Lung (tissue), 12 donors: ENCODE measurements around the gene DNAJC30. TPM values are rescaled to one million over a fixed set of nuclear protein-coding genes. Genes with fewer than 3 reads are reported as not detected.

Experiments used
- ATAC-seq: fragments of 200-7000 bp; cut with Tn5 transposase; one replicate; pipeline ENCODE4 v1.9.1; 2020; ENCODE audit warnings: moderate number of reproducible peaks; ENCODE audit not compliant: insufficient read depth, low FRiP score
- DNase-seq, 3 donors: peaks; one replicate each; pipeline ENCODE4 v3.0.0-alpha.2; 2013 to 2017
- H3K27ac ChIP-seq, 2 donors: one replicate each; pipeline ENCODE4 v1.5.1; 2013; ENCODE audit warnings: mild to moderate bottlenecking in 2 of 2, moderate library complexity in 2 of 2, control low read depth in 1 of 2, inconsistent platforms in 1 of 2, low read depth in 1 of 2, low read length in 1 of 2
- H3K27me3 ChIP-seq, 3 donors: one replicate each; pipeline ENCODE4 v1.5.1; 2013; ENCODE audit warnings: low read length in 2 of 3; ENCODE audit not compliant: control insufficient read depth in 3 of 3, insufficient read depth in 3 of 3
- H3K36me3 ChIP-seq, 4 donors: one replicate each; pipeline ENCODE4 v1.5.1; 2013; ENCODE audit warnings: low read length in 4 of 4, mild to moderate bottlenecking in 1 of 4, moderate library complexity in 1 of 4; ENCODE audit not compliant: control insufficient read depth in 4 of 4, insufficient read depth in 4 of 4
- H3K4me1 ChIP-seq, 5 donors: one replicate each; pipeline ENCODE4 v1.5.1; 2013; ENCODE audit warnings: low read length in 5 of 5, mild to moderate bottlenecking in 2 of 5, moderate library complexity in 1 of 5; ENCODE audit not compliant: control insufficient read depth in 5 of 5, insufficient read depth in 5 of 5
- H3K4me3 ChIP-seq: one replicate; pipeline ENCODE4 v1.5.1; 2013; ENCODE audit warnings: mild to moderate bottlenecking, control low read depth, moderate library complexity
- H3K9ac ChIP-seq, 2 donors: one replicate each; pipeline ENCODE4 v1.5.1; 2013; ENCODE audit warnings: low read length in 2 of 2, control low read depth in 1 of 2; ENCODE audit not compliant: insufficient read depth in 1 of 2
- H3K9me3 ChIP-seq, 4 donors: one replicate each; pipeline ENCODE4 v1.5.1; 2013; ENCODE audit warnings: low read length in 3 of 4, mild to moderate bottlenecking in 1 of 4, moderate library complexity in 1 of 4; ENCODE audit not compliant: control insufficient read depth in 4 of 4, insufficient read depth in 3 of 4
- CTCF ChIP-seq: IDR thresholded peaks from 2 replicates; pipeline ENCODE4 v1.5.1; 2012; ENCODE audit warnings: mild to moderate bottlenecking; ENCODE audit errors: control extremely low read depth, extremely low read depth
- WGBS, 2 donors: extraction: QIAGEN DNeasy Blood & Tissue Kit; methylation state at CpG; one replicate each; pipeline ENCODE4 v1.1.7; 2013; 5-methylcytosine and 5-hydroxymethylcytosine counted together
- polyA plus RNA-seq, 2 donors: library from polyadenylated mRNA; stranded (reverse); fragments of 200-250 nt; gene quantifications; one replicate each; pipeline ENCODE4 v1.2.1, GENCODE V29; 2013
- total RNA-seq, 2 donors: library from RNA; depleted of rRNA in 1 of 2; stranded (reverse); fragments of >200 nt in 1 of 2; gene quantifications; one replicate each; pipeline ENCODE4 v1.2.1, GENCODE V29; 2014 to 2021
- donor health status: control.
- donor health status: control.
- donor health status: Bipolar disorder and iron deficiency.
- donor health status: healthy.
- donor health status: DM: yes; HTN: yes; CAD: no.

Gene DNAJC30
- total and polyA plus RNA-seq, 4 donors: 5.3 to 14.4 (median 9.1) TPM

GRCh38 chr7:73703757-73704639 lies 20.7 kb upstream of the DNAJC30 start:
- Histone ChIP-seq H3K4me3 (no peak overlapping the region), H3K4me1 (peaks cover 0 to 11% (median 0%) of the 10 kb centered on the region in 5 donors), H3K36me3 (peaks cover 0 to 18% (median under 1%) of the 10 kb centered on the region in 4 donors), H3K27ac (no peak overlapping the region), H3K9ac (peak overlapping the region in 1 of 2 donors; percentile 1), H3K9me3 (no peaks in the 10 kb centered on the region), H3K27me3 (no peaks in the 10 kb centered on the region)
- TF ChIP-seq CTCF: no peak
- DNase-seq (peak; percentile 81 to 90 (median 83)), ATAC-seq (no peak)
- 29 to 37% methylated on average over 37 to 45 of the region's 45 CpGs for WGBS, 2 donors

GRCh38 chr7:73703225-73703624 lies 20.0 kb upstream of the DNAJC30 start:
- Histone ChIP-seq H3K9me3 (no peaks in the 10 kb centered on the region), H3K27ac (no peak overlapping the region)

GRCh38 chr7:73702665-73703064 lies 19.4 kb upstream of the DNAJC30 start:
- H3K36me3 ChIP-seq: peaks cover 0 to 22% (median 5%) of the 10 kb centered on the region in 4 donors
- no peak for DNase-seq
- no peak for ATAC-seq
- no peak overlapping the region for H3K27ac ChIP-seq
- no peaks in the 10 kb centered on the region for H3K27me3 ChIP-seq
- WGBS, 2 donors: 91 to 92% methylated on average over 18 of the region's 18 CpGs
- no peak overlapping the region for H3K9ac ChIP-seq
- H3K4me1 ChIP-seq: peaks cover 0 to 11% (median 0%) of the 10 kb centered on the region in 5 donors
- no peak for TF ChIP-seq CTCF
- H3K4me3 ChIP-seq: no peak overlapping the region
- no peaks in the 10 kb centered on the region for H3K9me3 ChIP-seq

More at GRCh38 chr7:73703225-73703624, 20.0 kb upstream of the DNAJC30 start:
- Histone ChIP-seq H3K27me3 (no peaks in the 10 kb centered on the region), H3K36me3 (peaks cover 0 to 20% (median 3%) of the 10 kb centered on the region in 4 donors), H3K4me3 (no peak overlapping the region), H3K9ac (peak overlapping the region in 1 of 2 donors; percentile 1), H3K4me1 (peaks cover 0 to 11% (median 0%) of the 10 kb centered on the region in 5 donors)
- no peak for TF ChIP-seq CTCF
- DNase-seq (no peak), ATAC-seq (no peak)
- 60 to 76% methylated on average over 13 of the region's 13 CpGs for WGBS, 2 donors
